ENCODE results near the gene WDR17.

DNA sequence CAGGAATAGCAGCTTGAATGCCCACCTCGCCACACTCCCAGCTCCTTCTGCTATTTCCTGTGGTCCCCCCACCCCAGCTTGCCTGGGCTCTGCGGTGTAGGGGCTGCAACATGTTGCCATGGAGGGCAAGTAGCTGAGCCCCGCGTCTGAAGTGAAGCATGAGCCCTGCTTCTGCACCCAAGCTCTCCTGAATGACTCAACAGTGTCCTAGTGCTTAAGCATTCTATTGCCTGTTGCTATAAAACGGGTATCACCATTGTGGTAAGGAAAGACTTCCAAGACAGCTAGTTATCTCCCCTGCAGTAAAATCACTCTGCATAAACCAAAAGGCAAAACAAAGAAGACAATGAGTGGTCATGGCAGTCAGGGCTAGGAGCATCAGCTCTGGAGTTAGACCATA lies 161.1 kb downstream of the WDR17 start:
- TF ChIP-seq ZNF230 (CRISPR knock-in tag; IDR thresholded peaks at IDR 0.05), result no peak
- no peak for TF ChIP-seq EP300 (IDR thresholded peaks at IDR 0.05; ENCODE audit: low read depth in 2 of 2, low read length in 2 of 2)
- no peak for TF ChIP-seq EP300 (CRISPR knock-in tag; IDR thresholded peaks at IDR 0.05; ENCODE audit: borderline replicate concordance)
